HepG2 (cell line): ENCODE data around the gene TFAP2A. TPM values are rescaled to one million over a fixed set of nuclear protein-coding genes. Genes with fewer than 3 reads are reported as not detected.

ENCODE experiments used
- ATAC-seq: fragments of 200-7000 bp; cut with Tn5 transposase; 3 replicates; pipeline ENCODE4 v1.9.1; 2020; ENCODE audit warnings: mild to moderate bottlenecking, moderate library complexity
- BruUV-seq: library from RNA; stranded (reverse); fragments of 400-500 nt; replicated peaks from 2 replicates; lab custom pipeline; 2021; lab: Mats Ljungman, UMichigan
- CTCF ChIA-PET: fragments of 300-600 bp; formaldehyde crosslinking; extraction: SDS; loops from one replicate; lab custom pipeline; 2021; ENCODE audit warnings: low total read pairs, inconsistent platforms, low intra/inter-chr PET ratio; lab: Yijun Ruan, JAX
- POLR2A ChIA-PET: fragments of 350-600 bp; sonication (Branson Sonifier 250); formaldehyde crosslinking; loops from one replicate; lab custom pipeline; 2020; ENCODE audit warnings: antibody characterized with exemption, inconsistent platforms; lab: Yijun Ruan, JAX
- DNase-seq: peaks from one replicate; pipeline ENCODE4 v3.0.0-alpha.2; 2015; ENCODE audit warnings: low spot score
- FAIRE-seq: peaks from 3 replicates; lab custom pipeline; 2011; peaks lifted over from hg19 to GRCh38; lab: Jason Lieb, UNC
- H2AFZ ChIP-seq: one replicate; pipeline ENCODE4 v1.6.1; 2011; ENCODE audit warnings: low read length, inconsistent platforms
- H3K27ac ChIP-seq: fragments of 300-600 bp; 3 replicates; pipeline ENCODE4 v1.8.0; 2011; ENCODE audit warnings: mixed run types, mild to moderate bottlenecking, mixed read lengths, low read length, inconsistent platforms; ENCODE audit not compliant: insufficient read depth; ENCODE audit errors: extremely low read length
- H3K27me3 ChIP-seq, 2 experiments: fragments of 200-600 bp in 1 of 2; 2 replicates in 1 of 2; 3 replicates in 1 of 2; pipeline versions ENCODE4 v1.6.0 to v1.8.0; 2011; ENCODE audit warnings: low read length in 2 of 2, mild to moderate bottlenecking in 2 of 2, moderate library complexity in 2 of 2, inconsistent platforms in 1 of 2; ENCODE audit not compliant: insufficient read depth in 2 of 2, control insufficient read depth in 1 of 2
- H3K36me3 ChIP-seq, 2 experiments: fragments of 200-600 bp in 1 of 2; replicated peaks in 1 of 2; 2 replicates in 1 of 2; 3 replicates in 1 of 2; pipeline versions ENCODE4 v1.5.1 to v1.8.0; 2011; ENCODE audit warnings: low read length in 2 of 2, inconsistent platforms in 1 of 2; ENCODE audit not compliant: insufficient read depth in 2 of 2, control insufficient read depth in 1 of 2
- H3K4me1 ChIP-seq: 2 replicates; pipeline ENCODE4 v1.5.1; 2012; ENCODE audit warnings: low read length, inconsistent platforms; ENCODE audit not compliant: insufficient read depth
- H3K4me2 ChIP-seq: 2 replicates; pipeline ENCODE4 v1.6.0; 2011; ENCODE audit warnings: low read depth, low read length, inconsistent platforms
- H3K4me3 ChIP-seq, 3 experiments: fragments of 200-600 bp in 1 of 3; sonication (generic), shearing (Covaris generic) in 1 of 3; replicated peaks in 1 of 3; 2 replicates each; pipeline ENCODE4 v1.5.1; 2011 to 2016; ENCODE audit warnings: low read length in 3 of 3, inconsistent platforms in 2 of 3, low read depth in 2 of 3, mild to moderate bottlenecking in 2 of 3, control low read depth in 1 of 3, mixed read lengths in 1 of 3; ENCODE audit not compliant: insufficient read depth in 1 of 3
- H3K79me2 ChIP-seq: one replicate; pipeline ENCODE4 v1.6.1; 2011; ENCODE audit warnings: low read length, inconsistent platforms; ENCODE audit not compliant: insufficient read depth
- H3K9ac ChIP-seq: 2 replicates; pipeline ENCODE4 v1.6.0; 2011; ENCODE audit warnings: mild to moderate bottlenecking, low read depth, low read length, inconsistent platforms; ENCODE audit not compliant: insufficient read depth
- H3K9me3 ChIP-seq: 2 replicates; pipeline ENCODE4 v1.5.1; 2012; ENCODE audit warnings: mild to moderate bottlenecking, low read length
- H4K20me1 ChIP-seq: 2 replicates; pipeline ENCODE4 v1.6.0; 2011; ENCODE audit warnings: inconsistent platforms, mild to moderate bottlenecking, low read length, moderate library complexity; ENCODE audit not compliant: insufficient read depth
- AKAP8 ChIP-seq: sonication (generic); formaldehyde crosslinking; IDR thresholded peaks from 2 replicates; pipeline ENCODE4 v1.5.1; 2020; ENCODE audit warnings: mild to moderate bottlenecking, missing genetic modification reagents
- ARNT2 ChIP-seq: sonication (generic); formaldehyde crosslinking; IDR thresholded peaks from 2 replicates; pipeline ENCODE4 v1.8.0; 2022; ENCODE audit warnings: mild to moderate bottlenecking, low read depth, missing genetic modification reagents, moderate library complexity
- JDP2 ChIP-seq: sonication (generic); formaldehyde crosslinking; IDR thresholded peaks from 2 replicates; pipeline ENCODE4 v1.8.1; 2022; ENCODE audit warnings: missing genetic modification reagents, borderline replicate concordance
- MXD1 ChIP-seq: sonication (generic); formaldehyde crosslinking; IDR thresholded peaks from 2 replicates; pipeline ENCODE4 v1.4.0; 2020; ENCODE audit warnings: mild to moderate bottlenecking, missing genetic modification reagents
- NONO ChIP-seq, 2 experiments: fragments of 450-650 bp in 1 of 2; sonication (generic) in 1 of 2; formaldehyde crosslinking in 1 of 2; IDR thresholded peaks in 1 of 2; conservative IDR thresholded peaks in 1 of 2; 2 replicates each; pipeline versions ENCODE4 v1.6.1 to v1.8.0; 2017 to 2022; ENCODE audit warnings: mild to moderate bottlenecking in 1 of 2, missing genetic modification reagents in 1 of 2, moderate library complexity in 1 of 2
- PHF21A ChIP-seq: sonication (generic); formaldehyde crosslinking; IDR thresholded peaks from 2 replicates; pipeline ENCODE4 v1.5.0; 2020; ENCODE audit warnings: mild to moderate bottlenecking, missing genetic modification reagents
- PITX1 ChIP-seq: sonication (generic); formaldehyde crosslinking; IDR thresholded peaks from 2 replicates; pipeline ENCODE4 v1.5.1; 2020; ENCODE audit warnings: mild to moderate bottlenecking, missing genetic modification reagents
- SUZ12 ChIP-seq: fragments of 150-350 bp; IDR thresholded peaks from 2 replicates; pipeline ENCODE4 v1.6.1; 2014; ENCODE audit warnings: low read depth, low read length
- ZNF232 ChIP-seq: sonication (generic); formaldehyde crosslinking; IDR thresholded peaks from 2 replicates; pipeline ENCODE4 v1.4.0; 2020; ENCODE audit warnings: missing genetic modification reagents, borderline replicate concordance
- ZNF251 ChIP-seq: sonication (generic); formaldehyde crosslinking; IDR thresholded peaks from 2 replicates; pipeline ENCODE4 v1.9.0; 2021; ENCODE audit warnings: mild to moderate bottlenecking, missing genetic modification reagents
- ZNF589 ChIP-seq: sonication (generic); formaldehyde crosslinking; conservative IDR thresholded peaks from 2 replicates; pipeline ENCODE4 v1.8.0; 2022; ENCODE audit warnings: mild to moderate bottlenecking, moderate library complexity, missing genetic modification reagents
- WGBS: methylation state at CpG from one replicate; pipeline ENCODE4 v1.1.6; 2017; ENCODE audit warnings: low lambda C conversion rate; 5-methylcytosine and 5-hydroxymethylcytosine counted together
- in situ Hi-C: cut with HindIII; loops from 2 replicates; pipeline ENCODE4 v1.10.0; 2017; ENCODE audit warnings: low pct_unique_long_range_greater_than_20kb; ENCODE audit not compliant: extremely low pct_ligation_motif_present
- intact Hi-C: fragments of 100-400 bp; cut with micrococcal nuclease; formaldehyde crosslinking; loops from one replicate; pipeline ENCODE4 v1.10.0; 2022; ENCODE audit not compliant: unreplicated experiment
- polyA plus RNA-seq, 8 experiments: library from polyadenylated mRNA; depleted of rRNA in 3 of 8; stranded (reverse) in 7 of 8; unstranded in 1 of 8; fragments of >200 nt; fragmentation: Illumina TruSeq in 4 of 8; extraction: Trizol in 4 of 8; gene quantifications; 2 replicates each; pipeline versions ENCODE4 v1.2.1 to v1.2.3, GENCODE V29; 2011 to 2016; ENCODE audit warnings: low read depth in 4 of 8, missing spikeins in 1 of 8, mixed read lengths in 1 of 8; ENCODE audit not compliant: insufficient read depth in 1 of 8
- total RNA-seq, 5 experiments: library from RNA; depleted of rRNA; stranded (reverse); fragments of >200 nt; fragmentation: Illumina TruSeq; extraction: Trizol; gene quantifications; 2 replicates each; pipeline ENCODE4 v1.2.3, GENCODE V29; 2016; ENCODE audit warnings: low read depth in 1 of 5

TFAP2A gene
- total and polyA plus RNA-seq, 2 of the 13 experiments (the other 11 are each of a cell fraction or from before 2014, with no cell fraction given) = not detected

- ATAC-seq = no peak
- H3K9me3 ChIP-seq = no peaks in the 10 kb centered on the region
- POLR2A ChIA-PET = no interaction called here
- H4K20me1 ChIP-seq = no peaks in the 10 kb centered on the region; the same call in 1 of the 2 replicates
- TF ChIP-seq ARNT2 (CRISPR knock-in tag) (no peak), ZNF232 (CRISPR knock-in tag) (no peak), JDP2 (no peak), SUZ12 (no peak), ZNF589 (CRISPR knock-in tag) (no peak), NONO (IDR thresholded peaks at IDR 0.05) (no peak), NONO (CRISPR knock-in tag; conservative IDR thresholded peaks at IDR 0.05) (no peak), PHF21A (CRISPR knock-in tag) (no peak), AKAP8 (CRISPR knock-in tag) (no peak), ZNF251 (CRISPR knock-in tag) (no peak), MXD1 (CRISPR knock-in tag) (no peak), PITX1 (CRISPR knock-in tag) (no peak)
- H3K4me2 ChIP-seq = no peak overlapping the region
- 43% methylated on average over 55 of the region's 56 CpGs for WGBS
- no peaks in the 10 kb centered on the region for H3K79me2 ChIP-seq
- no peak overlapping the region for H3K4me3 ChIP-seq
- intact Hi-C loops = no loop called here
- CTCF ChIA-PET = no interaction called here
- H3K27me3 ChIP-seq = peaks cover 23 to 100% of the 10 kb centered on the region in 2 experiments
- no peak overlapping the region for H2AFZ ChIP-seq
- no TSS peak for BruUV-seq
- H3K9ac ChIP-seq = no peak overlapping the region
- no peaks in the 10 kb centered on the region for H3K4me1 ChIP-seq
- FAIRE-seq = no peak
- no peak overlapping the region for H3K27ac ChIP-seq
- in situ Hi-C loops = no loop called here
- DNase-seq = no peak
- no peaks in the 10 kb centered on the region for H3K36me3 ChIP-seq
Measured at GRCh38 chr6:10418862-10419748, 4.2 kb upstream of the TFAP2A start.
